ENCODE data around the gene PSMC4. TPM values are rescaled to one million over a fixed set of nuclear protein-coding genes. Genes with fewer than 3 reads are reported as not detected.

PSMC4 gene
- total and polyA plus RNA-seq, 9 donors: 39.3 to 73.5 (median 57.0) TPM

GRCh38 chr19:39926170-39926760 is 44.7 kb upstream of the PSMC4 start:
- Histone ChIP-seq H3K27ac (no peak overlapping the region), H3K36me3 (no peaks in the 10 kb centered on the region), H3K9me3 (no peaks in the 10 kb centered on the region), H3K27me3 (no peaks in the 10 kb centered on the region), H3K4me3 (no peak overlapping the region), H3K4me1 (ENCODE audit: insufficient read depth) (no peaks in the 10 kb centered on the region)
- intact Hi-C loops (cut with DNase I): no loop called here
- no peak for DNase-seq
- 80 to 86% (median 84%) methylated on average over 8 of the region's 8 CpGs for WGBS, 3 donors
- TF ChIP-seq CTCF (IDR thresholded peaks at IDR 0.05) (no peak), POLR2A (IDR thresholded peaks at IDR 0.05) (no peak), EP300 (IDR thresholded peaks at IDR 0.05) (no peak)

DNA sequence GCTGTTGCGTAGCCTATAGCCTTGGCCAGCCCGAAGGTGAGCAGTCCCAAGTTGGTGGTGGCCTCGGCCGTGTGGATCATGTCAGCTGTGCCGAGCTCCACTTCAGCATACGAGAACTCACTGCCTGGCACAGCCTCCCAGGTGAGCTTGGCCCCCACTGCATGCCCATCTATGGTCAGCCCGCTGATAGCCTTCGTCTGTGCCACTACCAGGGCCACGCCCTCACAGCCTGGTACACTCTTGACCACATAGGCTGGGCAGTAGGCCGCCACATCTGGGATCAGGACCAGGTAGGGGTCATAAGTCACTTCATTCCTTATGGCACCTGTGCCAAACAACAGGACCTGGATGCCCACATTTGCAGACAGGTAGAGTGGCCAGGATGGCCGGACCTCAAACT is 43.9 kb upstream of the PSMC4 start:
- no peak for DNase-seq
- intact Hi-C loops (cut with DNase I): no loop called here
- H3K36me3 ChIP-seq: no peaks in the 10 kb centered on the region
- H3K27me3 ChIP-seq: no peaks in the 10 kb centered on the region
- no peaks in the 10 kb centered on the region for H3K4me1 ChIP-seq (ENCODE audit: insufficient read depth)
- no peaks in the 10 kb centered on the region for H3K9me3 ChIP-seq
- H3K4me3 ChIP-seq: no peak overlapping the region
- H3K27ac ChIP-seq: no peak overlapping the region
- TF ChIP-seq EP300 (IDR thresholded peaks at IDR 0.05): no peak
- no peak for TF ChIP-seq CTCF (IDR thresholded peaks at IDR 0.05)
- no peak for TF ChIP-seq POLR2A (IDR thresholded peaks at IDR 0.05)
- WGBS, 3 donors: 86 to 95% (median 87%) methylated on average over 11 of the region's 11 CpGs

DNA sequence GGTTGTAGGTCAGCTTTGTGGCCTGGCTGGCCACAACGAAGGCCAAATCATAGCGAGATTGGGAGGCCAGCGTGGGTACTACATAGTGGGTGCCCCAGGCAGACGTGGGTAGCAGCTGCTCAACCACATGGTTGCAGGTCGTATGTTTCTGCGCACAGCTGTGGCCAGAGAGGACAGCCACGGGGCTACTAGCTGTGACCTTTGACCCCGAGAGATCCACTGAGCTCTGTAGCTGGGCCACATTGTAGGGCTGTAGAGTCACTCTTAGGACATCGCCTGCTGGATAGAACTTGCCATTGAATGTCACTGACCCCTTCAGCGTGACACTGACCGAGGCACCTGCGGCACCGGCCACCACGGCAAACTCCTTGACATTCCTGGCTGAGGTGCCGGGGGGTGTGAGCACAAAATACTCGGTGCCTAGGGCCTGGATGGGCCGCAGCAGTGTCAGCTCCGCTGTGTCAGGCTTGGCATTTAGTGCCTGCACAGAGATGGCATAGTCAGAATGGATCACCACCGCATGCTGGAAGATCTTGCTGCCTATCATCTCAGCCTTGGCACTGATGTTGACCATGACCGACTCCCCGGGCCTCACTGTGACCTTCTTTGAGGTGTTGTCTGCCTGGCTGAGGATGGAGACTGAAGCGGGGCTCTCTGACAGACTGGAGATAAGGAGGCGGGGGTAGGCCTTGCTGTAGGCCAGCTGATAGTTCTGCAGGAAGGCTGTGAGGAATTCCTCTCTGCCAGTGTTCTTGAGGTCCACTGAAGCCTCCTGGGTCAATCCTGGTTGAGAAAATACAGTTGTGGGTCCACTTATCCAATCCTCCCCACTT is 43.2 kb upstream of the PSMC4 start:
- Histone ChIP-seq H3K4me1 (ENCODE audit: insufficient read depth) (no peaks in the 10 kb centered on the region), H3K27ac (no peak overlapping the region), H3K4me3 (no peak overlapping the region), H3K36me3 (no peaks in the 10 kb centered on the region), H3K9me3 (no peaks in the 10 kb centered on the region), H3K27me3 (no peaks in the 10 kb centered on the region)
- DNase-seq: no peak
- intact Hi-C loops (cut with DNase I): no loop called here
- no peak for TF ChIP-seq EP300 (IDR thresholded peaks at IDR 0.05)
- WGBS, 3 donors: 77 to 79% (median 77%) methylated on average over 18 to 23 of the region's 23 CpGs

GRCh38 chr19:39928357-39928725 is 42.6 kb upstream of the PSMC4 start:
- no peaks in the 10 kb centered on the region for H3K9me3 ChIP-seq
- H3K36me3 ChIP-seq: no peaks in the 10 kb centered on the region
- no peaks in the 10 kb centered on the region for H3K27me3 ChIP-seq
- no peak for TF ChIP-seq POLR2A (IDR thresholded peaks at IDR 0.05)
- no peak for TF ChIP-seq CTCF (IDR thresholded peaks at IDR 0.05)
- no peak for TF ChIP-seq EP300 (IDR thresholded peaks at IDR 0.05)
- no peak overlapping the region for H3K27ac ChIP-seq
- DNase-seq: no peak
- H3K4me3 ChIP-seq: no peak overlapping the region
- WGBS, 3 donors: 84 to 85% (median 84%) methylated on average over 3 of the region's 3 CpGs
- H3K4me1 ChIP-seq (ENCODE audit: insufficient read depth): no peaks in the 10 kb centered on the region
- intact Hi-C loops (cut with DNase I): no loop called here

- TF ChIP-seq EP300 (IDR thresholded peaks at IDR 0.05): no peak
- no peak for TF ChIP-seq POLR2A (IDR thresholded peaks at IDR 0.05)
- TF ChIP-seq CTCF (IDR thresholded peaks at IDR 0.05): no peak
Measured at GRCh38 chr19:39929750-39930149, 41.2 kb upstream of the PSMC4 start.

More at GRCh38 chr19:39929750-39930149, 41.2 kb upstream of the PSMC4 start:
- Histone ChIP-seq H3K36me3 (no peaks in the 10 kb centered on the region), H3K4me3 (no peak overlapping the region), H3K9me3 (no peaks in the 10 kb centered on the region), H3K4me1 (ENCODE audit: insufficient read depth) (no peaks in the 10 kb centered on the region), H3K27me3 (no peaks in the 10 kb centered on the region), H3K27ac (no peak overlapping the region)
- no peak for DNase-seq
- intact Hi-C loops (cut with DNase I): no loop called here
- 85 to 86% (median 86%) methylated on average over 3 of the region's 3 CpGs for WGBS, 3 donors
